Measurements from ENCODE around the gene NAT9.

DNA sequence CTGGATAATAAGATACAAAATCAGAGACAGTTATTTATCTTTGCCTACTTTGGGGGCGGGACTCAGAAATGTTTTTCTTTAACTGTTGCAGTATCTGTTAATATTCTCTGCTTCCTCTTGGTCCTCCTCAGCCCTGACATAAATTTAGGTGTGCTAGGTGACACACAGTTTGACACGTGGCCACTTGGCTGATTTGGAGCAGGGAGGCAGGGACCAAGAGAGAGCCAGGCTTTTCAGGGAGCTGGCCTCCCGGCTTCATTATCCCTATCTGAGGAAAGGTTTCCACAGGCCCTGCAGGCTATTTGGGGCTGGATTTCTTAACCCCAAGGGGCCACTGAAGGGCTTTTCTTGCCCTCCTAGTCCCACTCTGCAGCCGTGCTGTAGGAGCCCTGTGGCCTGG is 20.1 kb upstream of the NAT9 start:
- TF ChIP-seq, protein P1, sequence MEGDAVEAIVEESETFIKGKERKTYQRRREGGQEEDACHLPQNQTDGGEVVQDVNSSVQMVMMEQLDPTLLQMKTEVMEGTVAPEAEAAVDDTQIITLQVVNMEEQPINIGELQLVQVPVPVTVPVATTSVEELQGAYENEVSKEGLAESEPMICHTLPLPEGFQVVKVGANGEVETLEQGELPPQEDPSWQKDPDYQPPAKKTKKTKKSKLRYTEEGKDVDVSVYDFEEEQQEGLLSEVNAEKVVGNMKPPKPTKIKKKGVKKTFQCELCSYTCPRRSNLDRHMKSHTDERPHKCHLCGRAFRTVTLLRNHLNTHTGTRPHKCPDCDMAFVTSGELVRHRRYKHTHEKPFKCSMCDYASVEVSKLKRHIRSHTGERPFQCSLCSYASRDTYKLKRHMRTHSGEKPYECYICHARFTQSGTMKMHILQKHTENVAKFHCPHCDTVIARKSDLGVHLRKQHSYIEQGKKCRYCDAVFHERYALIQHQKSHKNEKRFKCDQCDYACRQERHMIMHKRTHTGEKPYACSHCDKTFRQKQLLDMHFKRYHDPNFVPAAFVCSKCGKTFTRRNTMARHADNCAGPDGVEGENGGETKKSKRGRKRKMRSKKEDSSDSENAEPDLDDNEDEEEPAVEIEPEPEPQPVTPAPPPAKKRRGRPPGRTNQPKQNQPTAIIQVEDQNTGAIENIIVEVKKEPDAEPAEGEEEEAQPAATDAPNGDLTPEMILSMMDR (conservative IDR thresholded peaks at IDR 0.05 in 1 of 2, IDR thresholded peaks at IDR 0.05 in 1 of 2; ENCODE audit: extremely low read depth in 1 of 2, insufficient read depth in 1 of 2, low read depth in 1 of 2, low read length in 2 of 2), result no peak
- no peak for TF ChIP-seq EZH2 (IDR thresholded peaks at IDR 0.05; ENCODE audit: borderline replicate concordance, low read length)
